Keratinocyte (primary cell): ENCODE data around the gene XPO4. TPM values are rescaled to one million over a fixed set of nuclear protein-coding genes. Genes with fewer than 3 reads are reported as not detected.

Experiments
- DNase-seq: peaks from one replicate; pipeline ENCODE4 v3.0.0-alpha.2; 2011; ENCODE audit warnings: low read depth, missing footprints, low spot score
- FAIRE-seq: peaks from 2 replicates; lab custom pipeline; 2011; peaks lifted over from hg19 to GRCh38; lab: Jason Lieb, UNC
- H2AFZ ChIP-seq: 2 replicates; pipeline ENCODE4 v1.6.0; 2012; ENCODE audit warnings: low read length, control low read depth, inconsistent platforms; ENCODE audit not compliant: control insufficient read depth
- H3K27ac ChIP-seq: 2 replicates; pipeline ENCODE4 v1.5.1; 2011; ENCODE audit warnings: low read length; ENCODE audit not compliant: control insufficient read depth, insufficient read depth
- H3K27me3 ChIP-seq: 3 replicates; pipeline ENCODE4 v1.6.0; 2011; ENCODE audit warnings: low read length; ENCODE audit not compliant: control insufficient read depth, insufficient read depth; ENCODE audit errors: extremely low read depth
- H3K36me3 ChIP-seq, 2 experiments: 2 replicates in 1 of 2; 3 replicates in 1 of 2; pipeline ENCODE4 v1.5.1; 2011; ENCODE audit warnings: low read length in 2 of 2, mild to moderate bottlenecking in 1 of 2; ENCODE audit not compliant: control insufficient read depth in 2 of 2, insufficient read depth in 2 of 2; ENCODE audit errors: extremely low read depth in 1 of 2
- H3K4me1 ChIP-seq: 3 replicates; pipeline ENCODE4 v1.5.1; 2011; ENCODE audit warnings: low read length; ENCODE audit not compliant: control insufficient read depth, insufficient read depth; ENCODE audit errors: extremely low read depth
- H3K4me2 ChIP-seq: 3 replicates; pipeline ENCODE4 v1.6.0; 2011; ENCODE audit warnings: low read depth, low read length; ENCODE audit not compliant: control insufficient read depth, insufficient read depth; ENCODE audit errors: extremely low read depth
- H3K4me3 ChIP-seq, 3 experiments: fragments of 200-600 bp in 1 of 3; sonication (generic) in 1 of 3; 2 replicates in 2 of 3; 3 replicates in 1 of 3; pipeline ENCODE4 v1.5.1; 2011 to 2016; ENCODE audit warnings: low read length in 3 of 3, mild to moderate bottlenecking in 3 of 3, control low read depth in 2 of 3, inconsistent platforms in 1 of 3, low read depth in 1 of 3, mixed read lengths in 1 of 3, mixed run types in 1 of 3, moderate library complexity in 1 of 3; ENCODE audit not compliant: control insufficient read depth in 2 of 3, insufficient read depth in 2 of 3; ENCODE audit errors: extremely low read depth in 1 of 3
- H3K79me2 ChIP-seq: 2 replicates; pipeline ENCODE4 v1.6.0; 2012; ENCODE audit warnings: low read length; ENCODE audit not compliant: control insufficient read depth, insufficient read depth
- H3K9ac ChIP-seq: 3 replicates; pipeline ENCODE4 v1.6.0; 2011; ENCODE audit warnings: low read length; ENCODE audit not compliant: control insufficient read depth, insufficient read depth; ENCODE audit errors: extremely low read depth
- H3K9me1 ChIP-seq: 3 replicates; pipeline ENCODE4 v1.6.0; 2011; ENCODE audit warnings: low read length; ENCODE audit not compliant: control insufficient read depth, insufficient read depth; ENCODE audit errors: extremely low read depth
- H3K9me3 ChIP-seq: 2 replicates; pipeline ENCODE4 v1.5.1; 2012; ENCODE audit warnings: low read depth, low read length; ENCODE audit not compliant: control insufficient read depth
- H4K20me1 ChIP-seq: 3 replicates; pipeline ENCODE4 v1.6.0; 2011; ENCODE audit warnings: low read length; ENCODE audit not compliant: control insufficient read depth, insufficient read depth; ENCODE audit errors: extremely low read depth
- EZH2 ChIP-seq: IDR thresholded peaks from one replicate; pipeline ENCODE4 v1.6.1; 2012; ENCODE audit warnings: inconsistent platforms, mild to moderate bottlenecking, low read length, moderate library complexity
- dilution Hi-C: fragments of 300-500 bp; cut with MboI; formaldehyde crosslinking; loops from one replicate; pipeline ENCODE4 v1.7.0; 2020; ENCODE audit warnings: low sequenced_read_pairs; ENCODE audit not compliant: extremely low pct_ligation_motif_present
- polyA plus RNA-seq, 5 experiments: library from polyadenylated mRNA; depleted of rRNA in 3 of 5; stranded (reverse) in 3 of 5; stranded (forward) in 1 of 5; unstranded in 1 of 5; fragments of >200 nt; gene quantifications; 1 replicate in 1 of 5; 2 replicates in 3 of 5; 3 replicates in 1 of 5; pipeline versions ENCODE4 v1.2.1 to v1.2.3, GENCODE V29; 2011 to 2012; ENCODE audit warnings: missing spikeins in 2 of 5, low read depth in 1 of 5, low replicate concordance in 1 of 5
- TF ChIP-seq, protein P1 (sequence below), 3 experiments: IDR thresholded peaks in 1 of 3; conservative IDR thresholded peaks in 1 of 3; optimal IDR thresholded peaks in 1 of 3; 2 replicates in 2 of 3; 3 replicates in 1 of 3; pipeline versions ENCODE3 to v1.5.1; 2011; ENCODE audit warnings: low read length in 3 of 3, mild to moderate bottlenecking in 3 of 3, moderate library complexity in 2 of 3, control low read depth in 1 of 3, inconsistent platforms in 1 of 3; ENCODE audit not compliant: insufficient read depth in 2 of 3; ENCODE audit errors: extremely low read depth in 1 of 3

The XPO4 gene
- polyA plus RNA-seq, 1 donor (not counting 4 experiments of a cell fraction or from before 2014, with no cell fraction given) = 16.5 TPM

DNA sequence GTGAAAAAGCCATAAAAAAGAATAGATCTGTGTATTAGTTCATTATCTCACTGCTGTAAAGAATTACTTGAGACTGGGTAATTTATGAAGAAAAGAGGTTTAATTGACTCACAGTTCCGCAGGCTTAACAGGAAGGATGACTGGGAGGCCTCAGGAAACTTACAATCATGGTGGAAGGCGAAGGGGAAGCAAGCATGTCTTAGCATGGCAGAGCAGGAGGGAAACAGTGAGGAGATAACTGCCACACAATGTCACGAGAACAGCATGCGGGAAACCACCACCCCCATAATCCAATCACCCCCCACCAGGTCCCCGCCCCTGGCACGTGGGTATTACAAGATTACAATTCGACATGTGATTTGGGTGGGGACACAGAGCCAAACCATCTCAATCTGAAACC is 89.7 kb downstream of the XPO4 start:
- Histone ChIP-seq H3K27ac (no peak overlapping the region), H3K36me3 (peaks cover 0 to 4% of the 10 kb centered on the region in 2 experiments), H3K9me3 (no peaks in the 10 kb centered on the region), H4K20me1 (peaks cover 2% of the 10 kb centered on the region), H3K4me1 (peaks cover 16% of the 10 kb centered on the region), H3K9ac (no peak overlapping the region), H3K79me2 (peaks cover 4% of the 10 kb centered on the region), H2AFZ (no peak overlapping the region), H3K27me3 (no peaks in the 10 kb centered on the region), H3K4me3 (no peak overlapping the region), H3K9me1 (no peaks in the 10 kb centered on the region), H3K4me2 (no peak overlapping the region)
- dilution Hi-C loops = no loop called here
- DNase-seq = no peak
- TF ChIP-seq, protein P1, sequence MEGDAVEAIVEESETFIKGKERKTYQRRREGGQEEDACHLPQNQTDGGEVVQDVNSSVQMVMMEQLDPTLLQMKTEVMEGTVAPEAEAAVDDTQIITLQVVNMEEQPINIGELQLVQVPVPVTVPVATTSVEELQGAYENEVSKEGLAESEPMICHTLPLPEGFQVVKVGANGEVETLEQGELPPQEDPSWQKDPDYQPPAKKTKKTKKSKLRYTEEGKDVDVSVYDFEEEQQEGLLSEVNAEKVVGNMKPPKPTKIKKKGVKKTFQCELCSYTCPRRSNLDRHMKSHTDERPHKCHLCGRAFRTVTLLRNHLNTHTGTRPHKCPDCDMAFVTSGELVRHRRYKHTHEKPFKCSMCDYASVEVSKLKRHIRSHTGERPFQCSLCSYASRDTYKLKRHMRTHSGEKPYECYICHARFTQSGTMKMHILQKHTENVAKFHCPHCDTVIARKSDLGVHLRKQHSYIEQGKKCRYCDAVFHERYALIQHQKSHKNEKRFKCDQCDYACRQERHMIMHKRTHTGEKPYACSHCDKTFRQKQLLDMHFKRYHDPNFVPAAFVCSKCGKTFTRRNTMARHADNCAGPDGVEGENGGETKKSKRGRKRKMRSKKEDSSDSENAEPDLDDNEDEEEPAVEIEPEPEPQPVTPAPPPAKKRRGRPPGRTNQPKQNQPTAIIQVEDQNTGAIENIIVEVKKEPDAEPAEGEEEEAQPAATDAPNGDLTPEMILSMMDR (optimal IDR thresholded peaks at IDR 0.05 in 1 of 3, IDR thresholded peaks at IDR 0.05 in 1 of 3, conservative IDR thresholded peaks at IDR 0.05 in 1 of 3; ENCODE audit: extremely low read depth in 1 of 3, insufficient read depth in 2 of 3, low read length in 3 of 3) = no peak
- TF ChIP-seq EZH2 = no peak
- no peak for FAIRE-seq

DNA sequence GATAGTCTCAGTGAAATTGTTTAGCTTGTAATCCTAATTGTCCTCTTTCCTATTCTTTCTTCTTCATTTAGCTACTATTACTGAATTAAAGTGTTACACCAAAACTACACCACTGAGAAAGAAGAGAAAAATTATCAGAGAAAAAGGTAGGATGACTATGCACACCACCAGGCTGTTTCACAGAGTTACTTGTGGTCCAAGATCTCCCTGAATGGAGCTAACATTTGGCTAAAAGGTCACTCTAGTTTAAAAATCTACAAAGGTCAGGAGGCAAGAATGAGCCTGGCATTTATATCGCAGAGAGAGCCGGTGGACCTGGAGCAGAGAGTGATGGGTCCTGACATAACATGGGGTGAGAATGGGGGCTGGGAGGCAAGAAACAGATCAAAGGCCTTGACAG is 91.7 kb downstream of the XPO4 start:
- Histone ChIP-seq H3K9me1 (no peaks in the 10 kb centered on the region), H3K79me2 (peaks cover 4% of the 10 kb centered on the region), H3K27me3 (no peaks in the 10 kb centered on the region), H4K20me1 (peaks cover 2% of the 10 kb centered on the region), H3K9me3 (no peaks in the 10 kb centered on the region), H3K4me2 (no peak overlapping the region), H3K4me3 (no peak overlapping the region), H3K4me1 (peaks cover 16% of the 10 kb centered on the region), H3K27ac (no peak overlapping the region), H3K9ac (no peak overlapping the region), H2AFZ (no peak overlapping the region), H3K36me3 (peaks cover 0 to 4% of the 10 kb centered on the region in 2 experiments)
- FAIRE-seq (no peak), DNase-seq (no peak)
- dilution Hi-C loops = no loop called here
- TF ChIP-seq EZH2 = no peak
- TF ChIP-seq, protein P1 (optimal IDR thresholded peaks at IDR 0.05 in 1 of 3, IDR thresholded peaks at IDR 0.05 in 1 of 3, conservative IDR thresholded peaks at IDR 0.05 in 1 of 3; ENCODE audit: extremely low read depth in 1 of 3, insufficient read depth in 2 of 3, low read length in 3 of 3) = no peak
